BLaER1 treated with 17β-estradiol and CSF1 and Interleukin-3, amounts not matched to agents 10 nM and 100 nM (cell line): ENCODE results near the gene GALC.

ENCODE experiments used
- H3K27ac ChIP-seq, 11 experiments: shearing (Covaris generic); formaldehyde crosslinking; 2 replicates each; pipeline ENCODE4 v1.8.1; 2022
- H3K27me3 ChIP-seq, 11 experiments: shearing (Covaris generic); formaldehyde crosslinking; 2 replicates each; pipeline ENCODE4 v1.8.1; 2022
- H3K36me3 ChIP-seq, 11 experiments: shearing (Covaris generic); formaldehyde crosslinking; 2 replicates each; pipeline ENCODE4 v1.8.1; 2022
- H3K4me1 ChIP-seq, 10 experiments: shearing (Covaris generic); formaldehyde crosslinking; 2 replicates each; pipeline ENCODE4 v1.8.1; 2022
- H3K4me2 ChIP-seq, 11 experiments: shearing (Covaris generic); formaldehyde crosslinking; 2 replicates each; pipeline ENCODE4 v1.8.1; 2022
- H3K4me3 ChIP-seq, 10 experiments: shearing (Covaris generic); formaldehyde crosslinking; 2 replicates each; pipeline ENCODE4 v1.8.1; 2022
- H3K9ac ChIP-seq, 11 experiments: shearing (Covaris generic); formaldehyde crosslinking; 2 replicates each; pipeline ENCODE4 v1.8.1; 2022
- H3K9me3 ChIP-seq, 11 experiments: shearing (Covaris generic); formaldehyde crosslinking; replicated peaks in 1 of 11; 2 replicates each; pipeline ENCODE4 v1.8.1; 2022
- H4K20me1 ChIP-seq, 11 experiments: shearing (Covaris generic); formaldehyde crosslinking; 2 replicates each; pipeline ENCODE4 v1.8.1; 2022
- Cebpa-rat ChIP-seq, 11 experiments: shearing (Covaris generic); IDR thresholded peaks; 2 replicates each; pipeline ENCODE4 v1.8.1; 2022

GALC gene

DNA sequence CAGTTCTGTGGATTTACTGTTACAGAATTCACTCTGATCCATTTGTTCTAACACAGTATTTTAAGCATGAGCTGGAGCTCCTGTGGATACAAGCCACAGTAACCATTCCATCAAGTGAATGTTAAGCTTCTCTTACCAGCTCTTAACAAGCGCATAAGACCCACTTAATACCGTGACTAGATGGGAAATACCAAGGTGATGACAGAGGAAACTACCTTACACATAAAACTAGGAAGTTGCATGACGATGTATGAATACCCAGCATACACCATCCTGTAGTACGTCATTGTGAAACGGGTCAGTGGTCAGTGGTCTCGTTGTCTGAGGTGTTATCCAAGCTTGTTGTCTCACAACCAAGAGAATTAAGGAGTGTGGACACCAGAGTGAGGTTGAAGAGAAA, 2.0 kb upstream of the GALC start:
- H3K4me1 ChIP-seq, result peaks cover 22 to 75% (median 32%) of the 10 kb centered on the region in 10 experiments; a peak in 19 of 20 replicates
- no peaks in the 10 kb centered on the region for H4K20me1 ChIP-seq
- H3K9ac ChIP-seq, result no peak overlapping the region
- H3K36me3 ChIP-seq, result no peaks in the 10 kb centered on the region
- H3K9me3 ChIP-seq, result peaks cover 0 to 18% (median 12%) of the 10 kb centered on the region in 11 experiments; a peak in 16 of 22 replicates
- H3K4me3 ChIP-seq, result no peak overlapping the region
- no peak for TF ChIP-seq Cebpa-rat (IDR thresholded peaks at IDR 0.05)
- no peak overlapping the region for H3K27ac ChIP-seq
- peaks cover 0 to 11% (median 0%) of the 10 kb centered on the region in 11 experiments; a peak in 4 of 22 replicates for H3K27me3 ChIP-seq
- peak overlapping the region in 4 of 11 experiments; percentile 2 to 59 (median 26); a peak in 3 of 22 replicates for H3K4me2 ChIP-seq

DNA sequence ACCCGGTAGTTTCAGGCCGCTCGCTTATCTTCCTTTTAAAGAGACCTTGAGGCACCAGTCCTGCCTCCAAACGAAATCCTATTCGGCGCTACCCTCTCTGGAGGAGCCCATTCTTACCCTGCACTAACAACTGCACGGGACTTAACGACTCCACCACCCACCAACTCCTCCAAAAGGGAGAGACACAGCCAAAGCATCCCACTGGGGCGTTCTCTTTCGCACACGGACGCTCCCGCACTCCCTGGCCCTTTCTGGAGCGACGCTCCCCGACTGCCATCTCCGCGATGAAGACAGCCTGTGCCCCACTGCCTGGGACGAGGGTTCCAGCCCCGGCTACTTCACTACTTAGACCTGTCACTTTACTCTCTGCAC, 650 bp downstream of the GALC start:
- Histone ChIP-seq H3K9me3 (peaks cover 0 to 18% (median 12%) of the 10 kb centered on the region in 11 experiments; a peak in 16 of 22 replicates), H3K27ac (peak overlapping the region; percentile 72 to 93 (median 87)), H3K27me3 (peaks cover 0 to 11% (median 0%) of the 10 kb centered on the region in 11 experiments; a peak in 4 of 22 replicates), H3K9ac (peak overlapping the region; percentile 72 to 95 (median 85)), H3K4me1 (peaks cover 18 to 53% (median 28%) of the 10 kb centered on the region in 10 experiments; a peak in 19 of 20 replicates), H3K4me3 (peak overlapping the region; percentile 60 to 74 (median 68)), H3K36me3 (no peaks in the 10 kb centered on the region), H4K20me1 (no peaks in the 10 kb centered on the region), H3K4me2 (peak overlapping the region; percentile 70 to 95 (median 84))
- no peak for TF ChIP-seq Cebpa-rat (IDR thresholded peaks at IDR 0.05)

DNA sequence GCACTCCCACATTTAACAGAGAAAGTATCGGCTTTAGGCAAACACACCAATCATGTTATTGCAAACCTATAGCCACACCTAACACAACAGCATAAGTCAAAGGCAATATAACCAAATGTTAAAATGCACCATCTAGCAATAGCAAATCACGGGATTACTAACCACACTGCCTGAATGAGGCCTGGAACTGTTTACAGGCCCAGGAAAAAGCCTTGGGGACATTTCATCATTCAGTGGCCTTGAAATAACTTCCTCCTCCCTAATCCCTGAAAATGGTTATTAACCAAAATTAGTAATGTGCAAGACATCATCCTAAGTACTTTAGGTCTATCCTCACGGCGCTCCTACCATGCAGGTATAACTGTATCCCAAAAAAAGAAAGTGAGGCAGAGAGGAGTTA, 2.3 kb downstream of the GALC start:
- TF ChIP-seq Cebpa-rat (IDR thresholded peaks at IDR 0.05), result no peak
- H3K27ac ChIP-seq, result no peak overlapping the region
- H3K4me1 ChIP-seq, result peaks cover 13 to 43% (median 22%) of the 10 kb centered on the region in 10 experiments; a peak in 19 of 20 replicates
- peaks cover 0 to 11% (median 0%) of the 10 kb centered on the region in 11 experiments; a peak in 4 of 22 replicates for H3K27me3 ChIP-seq
- peaks cover 0 to 16% (median 0%) of the 10 kb centered on the region in 11 experiments; a peak in 6 of 22 replicates for H3K36me3 ChIP-seq
- H3K9ac ChIP-seq, result no peak overlapping the region
- H4K20me1 ChIP-seq, result no peaks in the 10 kb centered on the region
- peaks cover 0 to 18% (median 11%) of the 10 kb centered on the region in 11 experiments; a peak in 16 of 22 replicates for H3K9me3 ChIP-seq
- H3K4me3 ChIP-seq, result no peak overlapping the region
- H3K4me2 ChIP-seq, result peak overlapping the region in 6 of 11 experiments; percentile 2 to 95 (median 60); a peak in 9 of 22 replicates

DNA sequence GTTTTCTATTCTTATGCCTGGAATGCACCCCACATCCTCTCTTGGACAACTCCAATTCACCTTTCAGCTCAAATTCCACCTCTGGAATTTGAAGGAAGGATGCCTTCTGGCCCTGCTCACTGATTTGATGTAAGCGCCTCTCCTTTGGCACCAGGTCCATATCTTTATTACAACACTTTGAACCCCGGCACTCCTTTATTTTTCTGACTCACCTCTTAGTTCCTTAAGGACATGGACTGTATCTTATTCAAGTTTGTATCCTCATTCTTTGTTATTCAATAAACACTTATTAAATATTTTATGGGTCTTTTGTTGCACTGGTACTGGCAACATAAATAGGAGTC, 3.1 kb downstream of the GALC start:
- Histone ChIP-seq H3K27me3 (peaks cover 0 to 11% (median 0%) of the 10 kb centered on the region in 11 experiments; a peak in 4 of 22 replicates), H3K27ac (no peak overlapping the region), H3K4me1 (peaks cover 10 to 35% (median 19%) of the 10 kb centered on the region in 10 experiments; a peak in 17 of 20 replicates), H3K4me3 (no peak overlapping the region), H3K36me3 (peaks cover 0 to 22% (median 0%) of the 10 kb centered on the region in 11 experiments; a peak in 6 of 22 replicates), H3K4me2 (peak overlapping the region in 2 of 11 experiments; percentile 84 to 95; a peak in 2 of 22 replicates), H3K9me3 (peaks cover 0 to 13% (median 4%) of the 10 kb centered on the region in 11 experiments; a peak in 13 of 22 replicates), H4K20me1 (no peaks in the 10 kb centered on the region), H3K9ac (no peak overlapping the region)
- no peak for TF ChIP-seq Cebpa-rat (IDR thresholded peaks at IDR 0.05)

DNA sequence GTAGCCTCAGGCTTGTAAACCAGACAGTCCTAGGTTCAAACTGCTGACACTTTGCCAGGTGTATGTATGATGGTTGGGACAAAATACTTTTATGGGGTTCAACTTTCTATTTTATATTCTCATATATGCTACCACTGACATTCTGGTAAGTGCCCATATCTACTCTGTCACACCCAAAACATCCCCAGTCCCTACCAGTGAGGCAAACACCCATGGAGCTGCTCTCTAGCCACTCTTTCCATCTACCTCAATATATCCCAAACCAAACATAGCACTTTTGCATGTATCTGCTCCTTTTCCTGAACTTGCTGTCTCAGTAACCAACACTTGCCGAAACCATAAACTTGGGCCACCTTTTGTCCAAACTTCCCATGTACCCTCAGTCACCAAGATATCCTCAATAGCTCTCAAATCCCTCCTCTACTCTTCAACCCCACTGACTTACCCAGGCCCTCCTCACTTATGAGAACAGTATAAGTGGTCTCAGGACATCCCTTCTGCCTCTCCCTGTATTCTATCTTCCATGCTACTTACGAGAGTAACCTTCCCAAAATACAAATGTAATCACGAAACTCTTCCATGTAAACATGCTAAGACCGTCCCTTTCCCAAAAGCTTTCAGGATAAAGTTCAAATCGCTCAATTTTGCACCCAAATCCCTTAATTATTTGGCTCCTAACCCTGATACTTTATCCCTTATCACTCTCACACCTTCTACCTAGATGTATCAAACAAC, 3.6 kb downstream of the GALC start:
- Histone ChIP-seq H3K36me3 (peaks cover 0 to 27% (median 2%) of the 10 kb centered on the region in 11 experiments; a peak in 6 of 22 replicates), H3K4me1 (peaks cover 10 to 35% (median 19%) of the 10 kb centered on the region in 10 experiments; a peak in 17 of 20 replicates), H3K27me3 (peaks cover 0 to 11% (median 0%) of the 10 kb centered on the region in 11 experiments; a peak in 4 of 22 replicates), H3K27ac (no peak overlapping the region), H3K4me2 (peak overlapping the region in 2 of 11 experiments; percentile 84 to 95; a peak in 1 of 22 replicates), H4K20me1 (no peaks in the 10 kb centered on the region), H3K9me3 (peaks cover 0 to 7% (median 0%) of the 10 kb centered on the region in 11 experiments; a peak in 7 of 22 replicates), H3K9ac (no peak overlapping the region), H3K4me3 (no peak overlapping the region)
- TF ChIP-seq Cebpa-rat (IDR thresholded peaks at IDR 0.05), result no peak

GRCh38 chr14:87979689-87980088, 13.3 kb downstream of the GALC start:
- no peak overlapping the region for H3K9ac ChIP-seq
- no peaks in the 10 kb centered on the region for H3K9me3 ChIP-seq
- H3K4me2 ChIP-seq, result no peak overlapping the region
- no peaks in the 10 kb centered on the region for H4K20me1 ChIP-seq
- H3K4me1 ChIP-seq, result no peaks in the 10 kb centered on the region
- peaks cover 0 to 85% (median 12%) of the 10 kb centered on the region in 11 experiments; a peak in 9 of 22 replicates for H3K36me3 ChIP-seq
- TF ChIP-seq Cebpa-rat (IDR thresholded peaks at IDR 0.05), result no peak
- H3K27me3 ChIP-seq, result no peaks in the 10 kb centered on the region
- H3K4me3 ChIP-seq, result no peak overlapping the region
- H3K27ac ChIP-seq, result no peak overlapping the region

GRCh38 chr14:87975636-87976035, 17.3 kb downstream of the GALC start:
- no peak for TF ChIP-seq Cebpa-rat (IDR thresholded peaks at IDR 0.05)
- Histone ChIP-seq H4K20me1 (no peaks in the 10 kb centered on the region), H3K27ac (no peak overlapping the region), H3K9me3 (no peaks in the 10 kb centered on the region), H3K4me2 (no peak overlapping the region), H3K36me3 (peaks cover 0 to 80% (median 4%) of the 10 kb centered on the region in 11 experiments; a peak in 8 of 22 replicates), H3K27me3 (no peaks in the 10 kb centered on the region), H3K4me3 (no peak overlapping the region), H3K9ac (no peak overlapping the region), H3K4me1 (no peaks in the 10 kb centered on the region)

- Histone ChIP-seq H3K4me2 (no peak overlapping the region), H3K9me3 (no peaks in the 10 kb centered on the region), H3K27me3 (no peaks in the 10 kb centered on the region), H4K20me1 (no peaks in the 10 kb centered on the region), H3K36me3 (peaks cover 0 to 73% (median 0%) of the 10 kb centered on the region in 11 experiments; a peak in 6 of 22 replicates), H3K9ac (no peak overlapping the region), H3K4me1 (no peaks in the 10 kb centered on the region), H3K27ac (no peak overlapping the region), H3K4me3 (no peak overlapping the region)
- TF ChIP-seq Cebpa-rat (IDR thresholded peaks at IDR 0.05), result no peak
These were observed 22.0 kb downstream of the GALC start for GRCh38 chr14:87971010-87971409.

- Histone ChIP-seq H3K9me3 (peaks cover 0 to 6% (median 0%) of the 10 kb centered on the region in 11 experiments; a peak in 8 of 22 replicates), H3K27ac (no peak overlapping the region), H3K4me3 (no peak overlapping the region), H4K20me1 (no peaks in the 10 kb centered on the region), H3K4me1 (no peaks in the 10 kb centered on the region), H3K9ac (no peak overlapping the region), H3K36me3 (peaks cover 0 to 80% (median 9%) of the 10 kb centered on the region in 11 experiments; a peak in 11 of 22 replicates), H3K27me3 (no peaks in the 10 kb centered on the region), H3K4me2 (no peak overlapping the region)
- no peak for TF ChIP-seq Cebpa-rat (IDR thresholded peaks at IDR 0.05)
These were observed 25.5 kb downstream of the GALC start for GRCh38 chr14:87967496-87967895.
